MM.1S (cell line): Measurements from ENCODE around the gene SYNE1.
"Not testable (repeated sequence)": the region's sequence is repeated elsewhere in the genome, so short reads cannot be mapped to it uniquely, and the experiment has no call there.

Experiments used
- DNase-seq: peaks from one replicate; pipeline ENCODE4 v3.0.0-alpha.2; 2015
- H2AFZ ChIP-seq: fragments of 300-600 bp; sonication (generic); 2 replicates; pipeline ENCODE4 v1.6.0; 2016; ENCODE audit warnings: antibody characterized with exemption, low read length
- H3F3A ChIP-seq: fragments of 300-600 bp; sonication (generic); 2 replicates; pipeline ENCODE4 v1.6.1; 2016; ENCODE audit warnings: mild to moderate bottlenecking, antibody characterized with exemption, low read length, moderate library complexity, mixed read lengths; ENCODE audit not compliant: insufficient read depth
- H3K27ac ChIP-seq: fragments of 300-600 bp; sonication (generic); 2 replicates; pipeline ENCODE4 v1.5.1; 2016; ENCODE audit warnings: mild to moderate bottlenecking, low read length
- H3K27me3 ChIP-seq: fragments of 300-600 bp; sonication (generic); replicated peaks from 2 replicates; pipeline ENCODE4 v1.6.0; 2016; ENCODE audit warnings: low read length; ENCODE audit not compliant: insufficient read depth
- H3K36me3 ChIP-seq: fragments of 300-600 bp; sonication (generic); replicated peaks from 2 replicates; pipeline ENCODE4 v1.6.1; 2016; ENCODE audit warnings: mild to moderate bottlenecking, low read length, mixed read lengths; ENCODE audit not compliant: insufficient read depth
- H3K4me1 ChIP-seq: fragments of 300-600 bp; sonication (generic); 2 replicates; pipeline ENCODE4 v1.6.1; 2016; ENCODE audit warnings: low read length, mixed read lengths
- H3K4me2 ChIP-seq: fragments of 300-600 bp; sonication (generic); 2 replicates; pipeline ENCODE4 v1.6.0; 2016; ENCODE audit warnings: low read depth, low read length
- H3K4me3 ChIP-seq: fragments of 300-600 bp; sonication (generic); 2 replicates; pipeline ENCODE4 v1.5.1; 2016; ENCODE audit warnings: low read length, mixed read lengths
- H3K79me2 ChIP-seq: fragments of 300-600 bp; sonication (generic); 2 replicates; pipeline ENCODE4 v1.6.1; 2016; ENCODE audit warnings: mixed run types, low read length, mixed read lengths
- H3K9ac ChIP-seq: fragments of 300-600 bp; sonication (generic); 2 replicates; pipeline ENCODE4 v1.6.1; 2016; ENCODE audit warnings: low read length, mixed read lengths
- H3K9me2 ChIP-seq: fragments of 300-600 bp; sonication (generic); replicated peaks from 2 replicates; pipeline ENCODE4 v1.6.1; 2016; ENCODE audit warnings: mild to moderate bottlenecking, low read length, mixed read lengths; ENCODE audit not compliant: insufficient read depth
- H3K9me3 ChIP-seq: fragments of 300-600 bp; sonication (generic); replicated peaks from 2 replicates; pipeline ENCODE4 v1.6.1; 2016; ENCODE audit warnings: mild to moderate bottlenecking, low read length, mixed read lengths; ENCODE audit not compliant: insufficient read depth
- H4K20me1 ChIP-seq: fragments of 300-600 bp; sonication (generic); 2 replicates; pipeline ENCODE4 v1.6.1; 2016; ENCODE audit warnings: mild to moderate bottlenecking, low read length, moderate library complexity, mixed read lengths; ENCODE audit not compliant: insufficient read depth
- CTCF ChIP-seq: fragments of 300-600 bp; sonication (generic); IDR thresholded peaks from 2 replicates; pipeline ENCODE4 v1.5.1; 2016; ENCODE audit warnings: antibody characterized with exemption, low read length, mixed read lengths
- EZH2 ChIP-seq: fragments of 300-600 bp; sonication (generic); optimal IDR thresholded peaks from 2 replicates; pipeline ENCODE3; 2017; ENCODE audit warnings: low read depth, mild to moderate bottlenecking, antibody characterized with exemption, low read length, mixed read lengths
- EZH2phosphoT487 ChIP-seq: fragments of 300-600 bp; sonication (generic); IDR thresholded peaks from 2 replicates; pipeline ENCODE4 v1.6.1; 2018; ENCODE audit warnings: antibody characterized with exemption, low read length

SYNE1 gene

GRCh38 chr6:152334555-152334954, 302.6 kb downstream of the SYNE1 start:
- Histone ChIP-seq H3K79me2 (no peaks in the 10 kb centered on the region), H3K36me3 (no peaks in the 10 kb centered on the region), H3K27me3 (no peaks in the 10 kb centered on the region), H3K4me2 (no peak overlapping the region), H3K9me2 (no peaks in the 10 kb centered on the region), H3F3A (no peaks in the 10 kb centered on the region), H3K4me1 (no peaks in the 10 kb centered on the region), H2AFZ (no peak overlapping the region), H3K9me3 (no peaks in the 10 kb centered on the region), H4K20me1 (no peaks in the 10 kb centered on the region), H3K4me3 (no peak overlapping the region), H3K27ac (no peak overlapping the region), H3K9ac (no peak overlapping the region)
- no peak for DNase-seq
- TF ChIP-seq EZH2phosphoT487: no peak
- no peak for TF ChIP-seq EZH2
- TF ChIP-seq CTCF: no peak

GRCh38 chr6:152330961-152331360, 306.2 kb downstream of the SYNE1 start:
- H3K36me3 ChIP-seq: no peaks in the 10 kb centered on the region
- H3K4me1 ChIP-seq: no peaks in the 10 kb centered on the region
- no peaks in the 10 kb centered on the region for H3K9me2 ChIP-seq
- no peak for DNase-seq
- no peak overlapping the region for H2AFZ ChIP-seq
- TF ChIP-seq EZH2: no peak
- TF ChIP-seq EZH2phosphoT487: no peak
- no peak for TF ChIP-seq CTCF
- H3F3A ChIP-seq: no peaks in the 10 kb centered on the region
- H3K79me2 ChIP-seq: no peaks in the 10 kb centered on the region
- no peak overlapping the region for H3K9ac ChIP-seq
- no peak overlapping the region for H3K4me2 ChIP-seq
- H3K4me3 ChIP-seq: no peak overlapping the region
- H3K27me3 ChIP-seq: no peaks in the 10 kb centered on the region
- H3K9me3 ChIP-seq: no peaks in the 10 kb centered on the region
- H4K20me1 ChIP-seq: no peaks in the 10 kb centered on the region
- H3K27ac ChIP-seq: no peak overlapping the region

- Histone ChIP-seq H3K4me1 (no peaks in the 10 kb centered on the region), H3K4me2 (no peak overlapping the region), H3K9me3 (no peaks in the 10 kb centered on the region), H2AFZ (no peak overlapping the region), H3K9ac (no peak overlapping the region), H3K79me2 (no peaks in the 10 kb centered on the region), H3K4me3 (no peak overlapping the region), H3K9me2 (no peaks in the 10 kb centered on the region), H3K36me3 (no peaks in the 10 kb centered on the region), H4K20me1 (no peaks in the 10 kb centered on the region), H3K27me3 (no peaks in the 10 kb centered on the region), H3K27ac (no peak overlapping the region), H3F3A (no peaks in the 10 kb centered on the region)
- no peak for DNase-seq
- TF ChIP-seq EZH2phosphoT487 (no peak), EZH2 (no peak), CTCF (no peak)
Measured at GRCh38 chr6:152329638-152330448, 307.3 kb downstream of the SYNE1 start.

- H3K27ac ChIP-seq, H2AFZ ChIP-seq, DNase-seq, H3K4me3 ChIP-seq, H3K4me2 ChIP-seq, H3F3A ChIP-seq, H3K79me2 ChIP-seq, H3K27me3 ChIP-seq, H4K20me1 ChIP-seq, H3K9me3 ChIP-seq, H3K36me3 ChIP-seq, H3K9me2 ChIP-seq, H3K9ac ChIP-seq, H3K4me1 ChIP-seq: not testable (repeated sequence)
Measured at GRCh38 chr6:152328200-152328599, 309.0 kb downstream of the SYNE1 start.
